DOHH2 (cell line): ENCODE data around the gene DGKB.

Source experiments
- EZH2phosphoT487 ChIP-seq: fragments of 200-600 bp; sonication (generic); IDR thresholded peaks from 2 replicates; pipeline ENCODE4 v1.6.1; 2017; ENCODE audit warnings: borderline replicate concordance, mild to moderate bottlenecking, antibody characterized with exemption, low read length, moderate library complexity, mixed read lengths
- TF ChIP-seq, protein P1 (sequence below): fragments of 200-600 bp; sonication (generic); IDR thresholded peaks from one replicate; pipeline ENCODE4 v1.5.1; 2014; ENCODE audit warnings: antibody characterized with exemption, mild to moderate bottlenecking, low read depth, low read length; ENCODE audit not compliant: poor library complexity, severe bottlenecking

DNA sequence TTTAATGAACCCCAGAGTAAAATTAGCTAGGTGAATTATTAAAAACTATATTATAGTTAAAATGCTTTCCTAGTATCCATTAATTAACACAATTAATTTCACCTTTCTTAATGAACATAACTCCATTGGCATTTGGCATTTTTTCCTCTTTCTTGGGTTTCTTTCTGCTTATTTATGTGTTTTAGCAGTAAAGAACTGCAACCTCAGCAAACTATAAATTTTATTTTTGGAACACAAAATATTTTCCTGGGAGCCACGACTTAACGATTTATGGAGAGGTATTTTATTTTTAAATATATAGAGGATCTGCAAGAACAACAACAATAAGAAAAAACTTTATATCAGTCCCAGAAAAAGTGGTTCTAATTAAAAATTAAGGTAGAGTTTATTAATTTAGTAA is 465.7 kb downstream of the DGKB start:
- TF ChIP-seq, protein P1, sequence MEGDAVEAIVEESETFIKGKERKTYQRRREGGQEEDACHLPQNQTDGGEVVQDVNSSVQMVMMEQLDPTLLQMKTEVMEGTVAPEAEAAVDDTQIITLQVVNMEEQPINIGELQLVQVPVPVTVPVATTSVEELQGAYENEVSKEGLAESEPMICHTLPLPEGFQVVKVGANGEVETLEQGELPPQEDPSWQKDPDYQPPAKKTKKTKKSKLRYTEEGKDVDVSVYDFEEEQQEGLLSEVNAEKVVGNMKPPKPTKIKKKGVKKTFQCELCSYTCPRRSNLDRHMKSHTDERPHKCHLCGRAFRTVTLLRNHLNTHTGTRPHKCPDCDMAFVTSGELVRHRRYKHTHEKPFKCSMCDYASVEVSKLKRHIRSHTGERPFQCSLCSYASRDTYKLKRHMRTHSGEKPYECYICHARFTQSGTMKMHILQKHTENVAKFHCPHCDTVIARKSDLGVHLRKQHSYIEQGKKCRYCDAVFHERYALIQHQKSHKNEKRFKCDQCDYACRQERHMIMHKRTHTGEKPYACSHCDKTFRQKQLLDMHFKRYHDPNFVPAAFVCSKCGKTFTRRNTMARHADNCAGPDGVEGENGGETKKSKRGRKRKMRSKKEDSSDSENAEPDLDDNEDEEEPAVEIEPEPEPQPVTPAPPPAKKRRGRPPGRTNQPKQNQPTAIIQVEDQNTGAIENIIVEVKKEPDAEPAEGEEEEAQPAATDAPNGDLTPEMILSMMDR = no peak
- no peak for TF ChIP-seq EZH2phosphoT487
